CD4-positive, alpha-beta T cell treated with Interleukin-6 for 4 hours (primary cell): ENCODE measurements around the gene EIF5.

Experiments
- DNase-seq: peaks from one replicate; pipeline ENCODE4 v3.0.0-alpha.2; 2020; ENCODE audit warnings: mixed read lengths

Gene EIF5

DNA sequence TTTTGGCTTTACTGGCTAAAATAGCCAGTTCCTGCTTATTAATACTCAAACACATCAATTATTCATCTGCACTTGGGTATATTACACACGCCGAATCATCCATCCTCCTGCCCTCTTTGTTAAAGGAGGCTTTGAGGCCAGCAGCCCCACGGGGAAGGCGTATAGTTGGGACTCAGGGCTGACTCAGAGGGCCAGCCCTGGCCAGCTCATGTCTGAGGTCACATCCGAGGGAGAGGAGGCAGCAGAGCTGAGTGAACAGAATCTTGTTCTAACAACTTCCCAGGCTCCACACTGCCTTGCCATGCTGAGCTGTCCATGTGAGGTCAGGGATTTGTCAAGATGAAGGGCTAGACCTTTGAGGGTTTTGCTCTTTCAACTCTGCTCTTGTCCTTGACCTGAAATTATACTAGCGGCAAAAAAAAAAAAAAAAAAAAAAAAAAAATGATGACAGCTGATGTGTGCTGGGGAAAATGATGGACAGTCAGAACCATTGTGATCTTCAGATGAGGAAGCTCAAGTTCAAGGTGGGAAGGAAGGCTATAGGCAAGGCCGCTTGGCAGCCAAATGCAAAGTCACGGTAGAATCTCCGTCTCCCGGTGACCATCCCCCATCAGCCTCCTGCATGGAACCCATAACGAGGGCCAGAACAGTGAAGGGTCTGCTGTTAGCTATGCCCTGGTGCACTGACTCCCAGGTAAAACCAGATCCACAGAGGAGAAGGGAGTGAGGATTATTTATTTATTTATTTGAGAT is 38.7 kb downstream of the EIF5 start:
- DNase-seq, result no peak

DNA sequence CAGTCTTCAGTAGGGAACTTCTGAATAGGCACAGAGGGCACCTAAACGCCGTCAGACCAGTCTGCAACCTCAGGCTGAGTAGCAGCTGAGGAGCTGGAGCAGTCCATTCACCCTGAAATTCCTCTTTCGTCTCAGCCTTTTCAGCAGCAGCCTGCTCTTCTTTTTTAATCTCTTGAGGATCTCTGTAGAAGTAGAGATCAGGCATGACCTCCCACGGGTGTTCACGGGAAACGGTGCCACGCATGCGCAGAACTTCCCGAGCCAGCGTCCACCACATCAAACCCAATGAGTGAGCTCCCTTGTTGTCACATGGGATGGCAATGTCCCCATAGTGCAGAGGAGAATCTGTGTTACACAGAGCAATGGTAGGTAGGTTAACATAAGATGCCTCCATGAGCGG is 40.1 kb downstream of the EIF5 start:
- no peak for DNase-seq

DNA sequence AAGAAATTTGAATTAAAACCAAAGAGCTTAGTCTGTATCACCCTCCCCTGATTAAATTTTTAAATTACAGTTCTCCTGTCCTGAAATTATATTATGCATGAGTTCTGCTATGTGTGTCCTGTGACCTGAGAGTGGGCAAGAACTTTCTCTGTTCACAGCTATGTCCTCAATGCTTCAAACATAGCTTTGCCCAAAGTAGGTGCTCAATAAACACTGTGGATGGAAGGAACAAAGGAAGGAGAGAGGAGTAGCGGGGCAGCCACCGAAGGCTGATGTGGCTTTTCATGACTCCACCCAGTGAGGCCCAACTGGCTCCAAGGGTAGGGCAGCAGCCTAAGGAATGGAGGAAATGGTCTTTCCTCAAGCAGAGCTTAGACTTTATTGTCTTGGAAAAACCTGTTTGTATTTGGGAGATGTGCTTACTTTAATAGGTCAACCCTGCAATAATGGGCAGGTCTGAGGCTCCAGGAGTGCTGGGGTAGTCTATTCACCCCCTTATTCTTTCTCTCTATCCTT is 43.5 kb downstream of the EIF5 start:
- DNase-seq, result no peak

DNA sequence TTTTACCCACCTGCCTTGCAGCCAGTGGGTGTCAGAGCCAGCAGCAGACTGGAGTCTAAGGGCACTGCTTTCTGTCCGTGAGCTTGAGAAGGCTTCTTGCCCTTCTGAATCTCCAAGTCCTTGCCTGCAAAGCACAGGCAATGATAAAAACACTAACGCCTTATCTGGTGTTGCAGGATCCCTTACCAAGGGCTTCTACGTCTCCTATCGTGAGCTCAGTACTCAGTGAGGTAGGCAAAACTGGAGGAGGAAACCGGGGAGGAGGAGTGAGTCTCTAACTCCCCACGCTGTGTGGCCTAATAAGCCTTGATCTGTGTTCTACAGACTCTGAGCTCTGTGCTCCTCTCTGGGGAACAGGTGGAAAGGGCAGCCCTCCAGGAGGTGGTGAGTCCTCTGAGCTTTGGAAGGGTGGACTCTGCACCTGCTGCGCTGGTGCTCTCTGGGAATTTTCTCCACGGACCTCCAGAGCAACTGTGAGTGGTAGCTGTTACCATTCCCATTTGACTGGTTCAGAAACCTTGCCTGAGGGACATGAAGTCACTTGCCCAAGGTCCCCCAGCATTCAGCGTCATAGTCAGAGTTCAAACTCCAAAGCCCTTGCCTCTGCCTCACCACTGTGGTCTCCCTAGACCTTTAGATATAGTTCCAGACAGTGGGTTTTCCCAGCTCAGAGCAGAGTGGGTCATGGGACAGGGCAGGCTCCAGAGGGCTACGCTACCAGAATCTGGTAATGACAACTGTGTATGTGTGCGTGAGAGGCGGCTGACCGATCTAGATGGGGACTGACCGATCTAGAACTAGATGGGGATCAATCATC is 44.2 kb downstream of the EIF5 start:
- DNase-seq, result no peak

DNA sequence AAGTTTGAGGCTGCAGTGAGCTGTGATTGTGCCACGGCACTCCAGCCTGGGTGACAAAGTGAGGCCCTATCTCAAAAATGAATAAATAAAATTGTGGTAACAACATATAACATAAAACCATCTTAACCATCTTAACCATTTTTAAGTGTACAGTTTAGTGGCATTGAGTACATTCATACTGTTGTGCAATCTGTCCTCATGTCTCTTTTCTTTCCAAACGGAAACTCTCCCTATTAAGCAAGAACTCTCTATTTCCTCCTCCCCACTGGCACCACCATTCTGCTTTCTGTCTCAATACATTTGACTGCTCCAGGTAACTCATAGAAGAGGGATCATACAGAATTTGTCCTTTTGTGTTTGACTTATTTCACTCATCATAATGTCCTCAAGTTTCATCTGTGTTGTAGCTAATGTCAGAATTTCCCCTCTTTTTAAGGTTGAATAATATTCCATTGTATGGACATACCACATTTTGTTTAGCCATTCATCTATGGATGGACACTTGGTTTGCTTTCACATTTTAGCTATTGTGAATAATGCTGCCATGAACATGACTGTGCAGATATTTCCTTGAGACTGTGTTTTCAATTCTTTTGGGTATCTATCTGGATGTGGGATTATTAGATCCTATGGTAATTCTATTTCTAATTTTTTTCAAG is 46.8 kb downstream of the EIF5 start:
- no peak for DNase-seq

DNA sequence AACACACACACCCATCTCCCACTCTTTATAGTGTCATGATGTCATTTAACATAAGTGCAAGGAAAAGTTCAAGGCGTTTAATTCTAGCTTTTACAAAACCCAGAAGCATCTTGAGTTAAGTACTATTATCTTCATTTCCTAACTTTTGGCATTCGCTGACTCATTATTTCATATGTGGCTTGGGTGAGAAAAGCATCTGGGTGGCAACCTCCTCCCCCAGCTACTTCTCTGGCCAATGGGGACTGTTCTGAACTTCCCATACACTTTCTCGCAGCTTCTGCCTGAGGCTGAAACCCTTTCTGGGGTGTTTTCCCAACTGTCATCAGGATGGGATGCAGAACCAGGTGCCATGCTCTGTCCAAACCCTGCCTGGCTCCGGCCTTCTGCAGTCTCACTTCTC is 48.3 kb downstream of the EIF5 start:
- DNase-seq, result no peak

DNA sequence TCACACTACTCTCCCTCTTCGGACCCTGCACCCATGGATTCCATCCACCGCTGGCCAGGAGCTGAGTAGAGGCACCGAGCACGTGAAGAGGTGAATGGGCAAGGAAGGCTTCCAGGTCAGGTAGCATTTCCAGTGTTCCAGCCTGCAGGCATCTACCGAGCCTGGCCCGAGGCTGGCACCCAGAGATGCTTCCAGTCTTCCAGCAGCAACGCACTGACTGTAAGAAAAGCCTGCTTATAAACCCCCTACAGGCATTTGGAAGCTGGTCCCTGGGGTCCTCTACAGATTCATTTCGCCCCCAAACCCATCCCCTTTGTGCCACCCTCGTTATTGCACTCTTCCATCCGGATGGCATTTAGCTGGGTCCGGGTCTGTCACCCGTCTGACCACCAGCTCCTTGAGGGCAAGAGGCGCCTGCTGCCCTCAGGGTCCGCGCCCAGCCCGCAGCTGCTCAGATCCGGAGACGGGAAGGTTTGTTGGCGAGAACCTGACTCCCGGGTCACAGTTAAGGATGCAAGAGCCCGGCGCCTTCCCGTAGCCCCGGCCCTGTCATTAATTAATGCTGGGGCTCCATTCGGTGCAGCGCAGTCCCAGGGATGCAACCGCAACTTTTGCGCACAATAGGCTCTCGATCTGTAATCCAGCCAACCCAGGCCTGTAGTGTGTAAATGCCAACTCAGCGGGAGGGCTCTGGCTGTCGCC is 50.6 kb downstream of the EIF5 start:
- no peak for DNase-seq

DNA sequence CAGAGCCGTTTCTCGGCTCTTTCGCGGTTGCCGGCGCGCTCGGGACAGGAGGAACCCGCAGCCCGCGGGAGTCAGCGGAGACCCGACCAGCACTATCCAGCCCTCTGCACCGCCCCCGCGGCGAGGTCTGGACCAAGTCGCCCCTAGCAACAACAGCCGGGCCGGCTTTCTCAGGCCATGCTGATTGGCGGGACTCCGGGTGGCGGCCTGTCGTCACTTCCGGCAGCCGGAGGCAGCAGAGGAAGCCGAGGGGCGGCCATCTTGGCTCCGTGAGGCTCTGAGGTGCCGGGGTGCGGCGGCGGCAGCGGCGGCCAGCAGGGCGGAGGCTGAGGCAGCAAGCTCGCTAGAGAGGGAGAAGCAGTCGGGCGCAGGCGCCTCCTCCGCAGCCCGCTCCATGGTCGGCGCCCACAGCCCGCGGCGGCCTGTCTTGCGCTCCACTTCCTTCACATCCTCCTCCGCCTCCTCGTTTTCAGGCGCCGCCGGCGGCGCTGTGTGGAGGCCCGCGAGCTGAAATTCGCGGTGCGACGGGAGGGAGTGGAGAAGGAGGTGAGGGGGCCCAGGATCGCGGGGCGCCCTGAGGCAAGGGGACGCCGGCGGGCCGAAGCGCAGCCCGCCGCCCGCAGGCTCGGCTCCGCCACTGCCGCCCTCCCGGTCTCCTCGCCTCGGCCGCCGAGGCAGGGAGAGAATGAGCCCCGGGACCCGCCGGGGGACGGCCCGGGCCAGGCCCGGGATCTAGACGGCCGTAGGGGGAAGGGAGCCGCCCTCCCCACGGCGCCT is 51.3 kb downstream of the EIF5 start, which contains the start of gene MARK3:
Gene MARK3, plus strand, starts transcription at position 264 of the 777 bp plus-strand sequence. CDS start 615 bp downstream, outside the sequence.
- DNase-seq, result peak; percentile 97

DNA sequence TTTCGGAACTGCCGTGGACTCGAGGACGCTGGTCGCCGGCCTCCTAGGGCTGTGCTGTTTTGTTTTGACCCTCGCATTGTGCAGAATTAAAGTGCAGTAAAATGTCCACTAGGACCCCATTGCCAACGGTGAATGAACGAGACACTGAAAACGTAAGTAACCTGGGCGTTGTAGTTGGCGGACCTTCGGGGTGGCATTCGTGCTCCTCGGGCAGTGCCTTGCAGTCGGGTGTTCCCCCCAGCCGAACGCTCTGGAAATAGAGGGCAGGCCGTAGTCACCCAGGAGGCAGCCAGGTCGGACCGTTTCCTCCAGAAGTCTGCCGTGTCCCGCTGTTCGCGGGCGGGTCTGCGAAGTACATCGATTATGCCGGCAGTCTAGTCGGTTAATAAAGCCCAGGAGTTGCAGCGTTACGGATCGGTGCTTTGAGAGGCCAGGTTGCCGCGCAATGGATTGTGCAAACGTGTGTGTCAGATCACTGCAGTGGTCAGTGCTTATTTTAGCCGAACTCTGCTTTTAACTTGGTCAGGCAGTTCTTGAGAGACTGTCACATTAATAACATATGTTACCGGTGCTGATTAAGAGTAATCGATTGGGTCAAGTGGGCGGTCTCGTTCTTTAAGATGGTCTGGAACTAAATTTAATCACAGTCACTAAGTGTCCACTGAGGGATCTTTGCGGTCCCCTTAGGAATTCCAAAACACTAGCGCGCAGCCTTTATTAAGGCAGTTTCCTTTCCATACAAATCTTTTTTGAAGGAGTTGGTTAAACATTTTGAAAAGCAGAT is 52.1 kb downstream of the EIF5 start:
- DNase-seq, result peak; percentile 42

DNA sequence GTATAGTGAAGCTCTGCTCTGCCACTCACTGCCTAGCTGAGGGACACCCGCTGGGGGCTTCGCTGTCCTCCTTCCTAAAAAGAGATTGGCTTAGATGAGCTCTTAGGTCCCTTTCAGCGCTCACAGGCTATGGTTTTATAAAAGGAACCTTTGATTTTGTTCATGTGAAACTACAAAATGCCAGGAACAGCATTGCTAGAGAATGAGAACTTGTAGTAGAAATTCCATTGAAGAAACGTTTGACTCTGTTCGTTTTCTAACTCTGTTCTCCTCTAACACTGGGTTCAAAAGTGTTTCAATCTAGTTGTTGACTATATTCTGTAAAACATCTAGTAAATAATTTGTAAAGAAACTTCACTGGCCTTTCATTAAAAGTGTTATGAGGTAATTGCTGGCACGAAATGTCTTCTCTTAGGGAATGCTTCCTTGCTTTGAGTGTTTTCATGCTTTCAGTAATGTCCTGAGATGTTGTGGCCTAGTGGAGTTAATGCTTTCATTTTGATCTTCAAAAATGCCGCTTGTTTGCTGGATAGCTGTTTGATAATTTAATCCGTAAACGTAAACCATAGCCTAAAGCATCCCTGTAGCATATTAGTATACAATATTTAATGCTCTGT is 52.8 kb downstream of the EIF5 start:
- peak; percentile 7 for DNase-seq

DNA sequence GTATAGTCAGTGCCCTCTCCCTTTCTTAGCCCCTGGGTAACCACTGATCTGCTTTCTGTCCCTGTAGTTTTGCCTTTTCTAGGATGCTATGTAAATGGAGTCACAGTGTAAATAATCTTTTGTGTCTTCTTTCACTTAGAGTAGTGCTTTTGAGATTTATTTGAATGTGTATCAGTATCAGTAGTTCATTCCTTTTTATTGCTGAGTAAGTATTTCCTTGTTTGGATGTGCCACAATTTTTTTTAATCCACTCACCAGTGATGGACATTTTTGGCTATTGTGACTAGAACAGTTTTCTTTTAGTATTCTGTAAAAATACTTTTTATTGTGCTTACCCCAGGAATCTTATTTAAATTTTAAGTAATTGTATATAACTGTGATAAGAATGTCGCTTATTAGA is 54.6 kb downstream of the EIF5 start:
- DNase-seq, result no peak

DNA sequence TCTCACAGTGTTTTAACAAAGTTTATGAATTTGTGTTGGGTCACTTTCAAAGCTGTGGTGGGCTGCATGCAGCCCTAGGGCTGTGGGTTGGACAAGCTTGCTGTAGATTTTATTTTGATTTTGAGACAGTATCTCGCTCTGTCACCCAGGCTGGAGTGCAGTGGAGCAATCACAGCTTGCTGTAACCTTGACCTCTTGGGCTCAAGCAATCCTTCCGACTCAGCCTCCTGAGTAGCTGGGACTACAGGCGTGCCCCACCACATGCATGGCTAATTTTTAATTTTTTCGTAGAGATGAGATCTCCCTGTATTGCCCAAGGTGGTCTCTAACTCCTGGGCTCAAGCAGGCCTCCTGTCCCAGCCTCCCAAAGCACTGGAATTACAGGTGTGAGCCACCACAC is 56.6 kb downstream of the EIF5 start:
- DNase-seq, result no peak

DNA sequence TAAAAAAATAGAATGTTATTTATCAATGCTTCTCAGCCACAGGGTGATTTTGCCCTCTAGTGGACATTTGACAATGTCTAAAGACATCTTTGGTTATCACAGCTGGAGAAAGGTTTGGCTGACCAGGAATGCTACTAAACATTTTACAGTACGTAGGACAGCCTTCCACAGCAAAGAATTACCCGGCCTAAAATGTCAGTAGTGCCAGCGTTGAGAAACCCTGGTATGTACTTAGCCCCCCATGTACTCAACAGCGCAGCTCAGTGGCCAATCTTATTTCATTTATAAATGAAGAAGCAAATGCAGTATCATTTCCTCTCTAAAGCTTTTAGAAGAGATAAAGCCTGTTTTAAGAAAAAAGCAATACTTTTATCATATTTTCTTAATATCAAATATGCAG is 57.0 kb downstream of the EIF5 start:
- peak; percentile 58 for DNase-seq

DNA sequence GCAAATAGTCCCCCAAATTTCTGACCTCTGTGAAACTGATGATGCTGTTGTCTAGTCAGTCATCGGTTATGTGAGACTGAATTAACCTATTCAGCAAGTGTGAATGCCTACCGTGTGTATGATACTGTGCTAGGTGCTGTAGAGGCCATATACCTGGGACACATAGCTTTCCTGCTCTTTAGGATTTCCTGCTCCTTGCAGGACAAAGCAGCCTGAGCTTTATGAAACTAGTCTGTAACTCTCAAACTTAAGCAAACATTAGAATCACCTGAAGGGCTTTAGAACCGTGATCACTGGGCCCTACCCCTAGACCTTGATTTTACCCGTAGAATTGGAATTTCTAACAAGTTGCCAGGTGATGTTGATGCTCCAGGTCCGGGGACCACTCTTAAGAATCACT is 58.1 kb downstream of the EIF5 start:
- no peak for DNase-seq

DNA sequence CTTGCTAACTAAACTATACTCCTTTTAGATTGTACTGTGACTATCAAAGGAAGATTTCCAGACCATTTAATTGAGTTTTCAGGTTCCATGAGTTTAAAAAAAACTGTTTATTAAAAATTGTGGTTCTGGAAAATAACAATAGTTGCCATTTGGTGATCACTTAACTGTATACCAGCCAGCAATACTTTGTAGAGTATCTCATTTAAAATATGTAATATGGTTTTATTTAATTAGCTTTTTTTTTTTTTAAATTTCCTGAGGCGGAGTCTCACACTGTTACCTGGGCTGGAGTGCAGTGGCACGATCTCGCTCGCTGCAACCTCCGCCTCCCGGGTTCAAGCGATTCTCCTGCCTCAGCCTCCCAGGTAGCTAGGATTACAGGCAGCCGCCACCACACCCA is 58.5 kb downstream of the EIF5 start:
- no peak for DNase-seq

DNA sequence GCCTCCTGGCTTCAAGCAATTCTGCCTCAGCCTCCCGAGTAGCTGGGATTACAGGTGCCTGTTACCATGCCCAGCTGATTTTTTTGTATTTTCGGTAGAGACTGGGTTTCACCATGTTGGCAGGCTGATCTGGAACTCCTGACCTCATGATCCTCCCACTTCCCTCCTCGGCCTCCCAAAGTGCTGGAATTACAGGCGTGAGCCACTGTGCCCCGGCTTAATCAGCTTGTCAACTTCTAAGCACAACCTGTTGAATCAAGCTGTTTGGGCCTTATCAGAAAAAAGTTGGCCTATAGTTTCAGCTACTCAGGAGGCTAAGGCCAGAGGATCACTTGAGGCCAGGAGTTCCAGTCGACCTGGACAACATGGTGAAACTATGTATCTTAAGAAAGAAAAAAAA is 59.0 kb downstream of the EIF5 start:
- DNase-seq, result no peak

DNA sequence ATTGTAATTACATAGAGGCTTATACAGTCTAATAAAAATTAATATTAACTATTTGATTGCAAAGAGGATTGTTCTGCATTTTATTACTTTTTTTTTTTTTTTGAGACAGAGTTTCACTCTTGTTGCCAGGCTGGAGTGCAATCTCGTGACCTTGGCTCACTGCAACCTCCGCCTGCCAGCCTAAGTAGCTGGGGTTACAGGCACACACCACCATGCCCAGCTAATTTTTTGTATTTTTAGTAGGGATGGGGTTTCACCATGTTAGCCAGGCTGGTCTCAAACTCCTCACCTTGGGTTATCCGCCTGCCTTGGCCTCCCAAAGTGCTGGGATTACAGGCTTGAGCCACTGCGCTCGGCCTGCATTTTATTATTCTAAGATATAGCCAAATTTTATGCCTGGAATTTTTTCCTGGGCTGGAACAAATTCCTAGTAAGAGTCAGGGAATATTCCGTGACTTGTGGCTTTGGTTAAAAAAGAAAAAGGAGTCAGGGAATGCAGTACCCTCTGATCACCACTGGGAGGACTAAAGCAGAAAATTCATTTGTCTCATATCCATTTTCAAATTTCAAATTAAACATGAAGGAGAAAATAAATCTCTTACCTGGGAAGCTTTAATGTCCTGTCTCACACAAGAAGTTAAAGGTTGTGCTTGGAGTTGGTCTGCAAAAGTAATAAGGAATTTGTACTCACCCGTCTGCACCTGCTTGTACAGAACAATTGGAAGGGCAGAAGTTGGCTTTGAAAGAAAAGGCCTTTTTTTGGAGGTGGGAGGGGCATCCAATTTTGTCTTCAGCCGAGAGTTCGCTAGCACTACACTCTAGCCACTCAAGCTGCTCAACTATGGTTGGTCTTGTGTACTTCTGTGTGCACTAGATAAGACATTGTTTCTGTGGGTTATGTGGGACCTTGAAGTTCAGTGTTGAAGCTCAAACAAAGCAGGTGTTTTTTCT is 59.9 kb downstream of the EIF5 start:
- no peak for DNase-seq
